Retinal pigment epithelial cell (primary cell): ENCODE measurements around the gene TCP11X2.
"Not testable (repeated sequence)": the region's sequence is repeated elsewhere in the genome, so short reads cannot be mapped to it uniquely, and the experiment has no call there.

Experiments
- DNase-seq: peaks from one replicate; pipeline ENCODE4 v3.0.0-alpha.2; 2010; ENCODE audit warnings: low read depth
- H3K4me3 ChIP-seq: 2 replicates; pipeline ENCODE4 v1.5.1; 2011; ENCODE audit warnings: mild to moderate bottlenecking, low read length, control low read depth, moderate library complexity
- TF ChIP-seq, protein P1 (sequence below): conservative IDR thresholded peaks from 2 replicates; pipeline ENCODE4 v1.5.1; 2011; ENCODE audit warnings: low read depth, low read length, control low read depth, inconsistent platforms

TCP11X2 gene

DNA sequence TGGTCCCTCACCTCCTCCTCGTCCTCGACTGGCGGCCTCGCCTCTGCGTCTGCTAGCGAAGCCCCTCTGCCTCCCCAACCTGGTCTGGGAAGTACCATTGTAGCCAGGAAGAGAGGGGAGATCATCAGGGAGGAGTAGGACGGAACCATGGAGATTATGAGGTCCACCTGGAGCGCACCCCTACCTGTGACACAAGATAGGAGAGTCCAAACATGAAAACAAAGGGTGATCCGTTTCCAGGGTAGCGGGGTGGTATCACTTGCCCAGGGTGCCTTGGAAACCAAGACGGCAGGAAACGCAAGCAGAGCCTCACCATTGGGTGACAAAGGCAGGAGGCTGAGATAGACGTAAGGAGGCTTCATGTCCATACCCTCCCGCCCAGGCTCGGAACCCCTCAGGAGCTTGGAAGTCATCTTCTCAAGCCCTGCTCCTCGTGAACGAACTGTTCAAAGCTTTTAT lies at the start of gene TCP11X2:
Gene TCP11X2 (minus strand): TSS at position 51 of the 459 bp plus-strand sequence.
- not testable (repeated sequence) for DNase-seq, H3K4me3 ChIP-seq

- TF ChIP-seq, protein P1, sequence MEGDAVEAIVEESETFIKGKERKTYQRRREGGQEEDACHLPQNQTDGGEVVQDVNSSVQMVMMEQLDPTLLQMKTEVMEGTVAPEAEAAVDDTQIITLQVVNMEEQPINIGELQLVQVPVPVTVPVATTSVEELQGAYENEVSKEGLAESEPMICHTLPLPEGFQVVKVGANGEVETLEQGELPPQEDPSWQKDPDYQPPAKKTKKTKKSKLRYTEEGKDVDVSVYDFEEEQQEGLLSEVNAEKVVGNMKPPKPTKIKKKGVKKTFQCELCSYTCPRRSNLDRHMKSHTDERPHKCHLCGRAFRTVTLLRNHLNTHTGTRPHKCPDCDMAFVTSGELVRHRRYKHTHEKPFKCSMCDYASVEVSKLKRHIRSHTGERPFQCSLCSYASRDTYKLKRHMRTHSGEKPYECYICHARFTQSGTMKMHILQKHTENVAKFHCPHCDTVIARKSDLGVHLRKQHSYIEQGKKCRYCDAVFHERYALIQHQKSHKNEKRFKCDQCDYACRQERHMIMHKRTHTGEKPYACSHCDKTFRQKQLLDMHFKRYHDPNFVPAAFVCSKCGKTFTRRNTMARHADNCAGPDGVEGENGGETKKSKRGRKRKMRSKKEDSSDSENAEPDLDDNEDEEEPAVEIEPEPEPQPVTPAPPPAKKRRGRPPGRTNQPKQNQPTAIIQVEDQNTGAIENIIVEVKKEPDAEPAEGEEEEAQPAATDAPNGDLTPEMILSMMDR, result peak; percentile 21
- no peak overlapping the region for H3K4me3 ChIP-seq
- DNase-seq, result no peak
Measured at GRCh38 chrX:102517326-102517725, 45.7 kb upstream of the TCP11X2 start.

DNA sequence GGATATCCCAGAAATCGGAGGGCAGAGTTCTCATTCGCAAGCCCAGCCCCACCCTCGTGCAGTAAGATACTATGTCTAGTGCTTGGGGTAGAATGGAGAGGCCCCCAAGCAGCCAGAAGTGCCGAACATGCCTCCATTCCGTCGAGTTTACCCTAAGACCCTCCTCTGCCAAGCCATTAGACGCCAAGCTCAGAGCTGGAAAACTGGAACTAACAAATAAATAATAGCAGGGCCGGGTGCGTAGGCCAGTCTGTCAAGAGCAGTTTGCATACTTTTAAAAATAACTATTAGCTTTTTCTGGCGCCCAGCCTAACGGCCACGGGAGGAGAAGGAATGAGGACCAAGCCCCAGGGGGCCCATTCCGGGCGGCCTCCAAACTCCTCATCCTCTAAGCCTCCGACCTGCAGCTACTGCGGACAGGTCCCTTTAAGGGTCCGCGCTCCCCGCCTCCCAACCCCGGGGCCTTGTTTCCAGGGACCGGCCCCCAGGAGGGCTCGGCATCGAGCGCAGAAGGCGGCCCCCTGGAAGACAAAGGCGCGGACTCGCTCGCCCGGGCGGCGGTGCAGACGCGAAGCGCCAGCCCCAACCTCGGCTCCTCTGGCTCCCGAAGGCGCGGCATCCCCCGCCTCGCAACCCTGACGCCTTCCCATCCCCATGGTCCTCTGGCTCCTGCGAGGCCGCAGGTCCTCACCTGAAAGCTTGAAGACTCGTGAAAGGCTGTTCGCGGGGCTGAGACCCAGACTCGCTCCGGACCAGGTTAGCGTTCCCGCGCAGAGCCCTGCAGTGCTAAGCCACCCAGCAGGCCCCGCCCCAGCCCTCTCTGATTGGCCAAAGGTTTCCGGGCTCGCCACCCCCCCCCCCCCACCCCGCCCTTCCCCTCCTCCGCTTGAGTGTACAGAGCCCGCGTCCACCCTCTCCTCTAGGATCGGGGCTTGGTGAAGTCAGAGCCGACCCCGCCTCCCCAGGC lies 44.6 kb upstream of the TCP11X2 start, which contains the start of gene TMSB15A:
Gene TMSB15A (minus strand): TSS at position 765 of the 967 bp plus-strand sequence.
- DNase-seq, result no peak
- peak within 1 kb of the TSS; percentile 47 for H3K4me3 ChIP-seq
- TF ChIP-seq, protein P1, result no peak

- H3K4me3 ChIP-seq, result no peak overlapping the region
- TF ChIP-seq, protein P1, result no peak
- no peak for DNase-seq
Measured at GRCh38 chrX:102514536-102514935, 42.9 kb upstream of the TCP11X2 start.

DNA sequence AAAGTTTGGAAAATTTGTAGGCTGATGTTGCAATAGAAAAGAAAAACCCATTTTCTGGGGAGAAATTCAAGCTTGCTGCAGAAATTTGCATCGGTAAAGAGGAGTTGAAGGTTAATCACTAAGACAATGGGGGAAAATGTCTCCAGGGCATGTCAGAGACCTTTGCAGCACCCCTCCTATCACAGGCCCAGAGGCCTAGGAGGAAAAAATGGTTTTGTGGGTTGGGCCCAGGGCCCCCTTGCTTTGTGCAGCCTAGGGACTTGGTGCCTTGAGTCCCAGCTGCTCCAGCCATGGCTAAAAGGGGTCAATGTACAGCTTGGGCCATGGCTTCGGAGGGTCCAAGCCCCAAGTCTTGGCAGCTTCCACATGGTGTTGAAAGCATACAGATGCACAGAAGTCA lies 27.1 kb upstream of the TCP11X2 start:
- H3K4me3 ChIP-seq, result no peak overlapping the region
- no peak for DNase-seq
- TF ChIP-seq, protein P1, result no peak

DNA sequence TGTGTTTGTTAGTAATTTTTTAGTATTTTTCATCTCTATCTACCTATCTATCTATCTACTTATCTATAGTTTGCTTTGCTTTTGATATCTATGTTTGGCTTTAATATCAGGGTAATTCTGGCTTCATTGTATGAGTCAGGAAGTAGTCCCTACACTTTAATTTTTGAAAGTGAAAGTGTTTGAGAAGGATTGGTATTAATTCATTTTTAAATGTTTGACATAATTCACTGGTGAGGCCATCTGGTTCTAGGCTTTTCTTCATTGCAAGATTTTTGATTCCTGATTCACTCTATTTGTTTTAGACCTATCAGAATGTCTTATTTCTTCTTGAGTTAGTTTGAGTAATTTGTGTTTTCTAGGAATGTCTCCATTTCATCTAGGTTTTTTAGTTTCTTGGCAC lies 20.2 kb upstream of the TCP11X2 start:
- no peak overlapping the region for H3K4me3 ChIP-seq
- TF ChIP-seq, protein P1, result no peak
- DNase-seq, result no peak

GRCh38 chrX:102478765-102479164 lies 7.2 kb upstream of the TCP11X2 start:
- H3K4me3 ChIP-seq, DNase-seq: not testable (repeated sequence)

DNA sequence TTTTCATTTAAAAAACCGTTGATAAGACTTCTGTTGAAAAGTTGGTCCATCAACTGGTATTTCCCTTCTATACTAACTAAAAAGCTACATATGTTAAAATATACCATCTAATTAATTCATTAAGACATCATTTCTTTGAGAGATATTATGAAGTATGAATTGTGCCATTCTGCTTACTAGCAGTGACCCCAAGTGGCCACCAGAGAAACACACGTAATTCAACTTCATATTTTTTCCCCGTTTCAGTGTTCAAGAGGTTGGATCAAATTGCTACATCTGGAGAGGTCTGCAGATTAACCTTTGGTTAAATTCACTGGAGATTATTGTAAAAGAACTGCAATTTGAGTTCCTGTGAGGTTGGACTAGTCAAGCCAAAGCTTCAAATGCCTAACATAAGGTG lies 1.4 kb downstream of the TCP11X2 start:
- DNase-seq, H3K4me3 ChIP-seq: not testable (repeated sequence)

DNA sequence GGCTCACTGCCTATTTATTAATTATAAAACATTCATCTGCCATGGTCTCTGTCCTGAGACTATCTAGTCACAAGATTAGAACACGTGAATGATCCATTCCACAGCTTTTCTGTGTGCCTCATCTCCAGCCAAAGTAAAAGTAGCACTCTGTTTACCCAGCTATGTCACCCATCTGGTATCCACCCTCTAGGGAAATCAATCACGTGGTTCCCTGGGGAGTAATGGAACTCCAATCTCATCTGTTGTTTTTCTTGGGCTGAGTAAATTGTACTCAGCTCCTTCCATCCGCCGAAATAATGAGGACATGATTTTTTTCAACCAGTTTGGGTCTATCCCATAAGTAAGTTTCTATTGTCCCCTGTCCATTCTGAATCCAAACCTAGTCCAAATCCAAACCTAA lies 13.0 kb downstream of the TCP11X2 start:
- H3K4me3 ChIP-seq, DNase-seq: not testable (repeated sequence)

DNA sequence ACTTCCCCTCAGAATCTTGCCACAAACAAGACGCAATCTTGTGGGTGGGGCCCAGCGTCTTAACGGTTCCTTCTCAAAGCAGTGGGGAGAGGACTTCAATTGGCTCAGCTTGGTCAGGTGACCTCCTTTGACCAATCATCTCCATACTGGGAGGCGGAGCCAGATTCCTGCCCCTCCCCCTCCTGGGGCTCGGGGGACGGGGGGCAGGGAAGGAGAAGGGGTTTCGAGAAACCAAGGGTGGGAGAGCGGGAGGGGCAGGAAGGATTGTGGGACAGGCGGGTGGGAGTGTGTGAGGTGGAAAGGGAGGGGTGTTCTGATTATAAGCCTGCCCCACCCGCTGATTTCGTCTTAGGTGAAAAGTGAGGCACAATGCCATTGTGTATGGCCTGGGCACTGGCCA lies 31.7 kb downstream of the TCP11X2 start, which contains the start of gene NXF2B:
Gene NXF2B (minus strand): TSS at position 101 of the 400 bp plus-strand sequence. CDS start 59,972 bp downstream, outside the sequence.
- H3K4me3 ChIP-seq, DNase-seq: not testable (repeated sequence)

DNA sequence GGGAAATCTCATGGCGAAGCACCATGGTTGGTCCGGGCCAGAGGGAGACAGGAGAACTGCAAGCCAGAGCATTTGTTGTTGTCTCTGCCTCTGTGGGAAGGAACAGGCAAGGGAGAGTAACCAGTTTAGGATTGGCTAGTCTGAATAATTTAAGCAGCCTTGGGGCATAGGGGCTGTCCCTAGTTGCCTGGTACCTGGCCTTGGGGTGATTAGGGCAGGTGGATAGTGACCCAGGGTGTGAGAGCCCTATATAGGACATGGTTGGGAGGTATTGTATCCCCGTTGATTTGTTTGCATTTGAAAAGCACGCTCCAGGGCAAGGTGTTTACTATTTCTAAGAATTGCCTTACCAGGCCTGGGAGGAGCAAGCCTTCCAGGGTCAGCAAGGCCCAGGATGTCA lies 57.1 kb downstream of the TCP11X2 start:
- H3K4me3 ChIP-seq, DNase-seq: not testable (repeated sequence)
